ENCODE results near the gene SLC10A6.
"Not testable (repeated sequence)": the region's sequence is repeated elsewhere in the genome, so short reads cannot be mapped to it uniquely, and the experiment has no call there.

The SLC10A6 gene

GRCh38 chr4:86848732-86849619 lies at the start of gene SLC10A6:
Gene SLC10A6 (minus strand): TSS chr4:86849384. CDS start chr4:86849115, 269 bp downstream.
- DNase-seq: no peak

- DNase-seq: no peak
These were observed 49.4 kb upstream of the SLC10A6 start for GRCh38 chr4:86898562-86898961.

GRCh38 chr4:86896596-86896995 lies 47.4 kb upstream of the SLC10A6 start:
- DNase-seq: no peak

- peak; percentile 76 for DNase-seq
These were observed 46.7 kb upstream of the SLC10A6 start for GRCh38 chr4:86895692-86896488.

GRCh38 chr4:86894455-86894854 lies 45.3 kb upstream of the SLC10A6 start:
- DNase-seq: no peak

GRCh38 chr4:86893136-86893535 lies 44.0 kb upstream of the SLC10A6 start:
- no peak for DNase-seq

GRCh38 chr4:86892636-86892960 lies 43.4 kb upstream of the SLC10A6 start:
- DNase-seq: no peak

GRCh38 chr4:86891762-86892635 lies 42.8 kb upstream of the SLC10A6 start, which contains the start of gene C4orf36:
Gene C4orf36 (minus strand): TSS chr4:86892422. CDS start chr4:86891520, 902 bp downstream.
- DNase-seq: peak; percentile 59

- no peak for DNase-seq
These were observed 41.6 kb upstream of the SLC10A6 start for GRCh38 chr4:86890790-86891189.

GRCh38 chr4:86879641-86880040 lies 30.5 kb upstream of the SLC10A6 start:
- DNase-seq: no peak

GRCh38 chr4:86878640-86879039 lies 29.5 kb upstream of the SLC10A6 start:
- no peak for DNase-seq

- no peak for DNase-seq
These were observed 27.9 kb upstream of the SLC10A6 start for GRCh38 chr4:86876894-86877685.

- not testable (repeated sequence) for DNase-seq
These were observed 26.3 kb upstream of the SLC10A6 start for GRCh38 chr4:86875436-86875835.

- no peak for DNase-seq
These were observed 23.0 kb upstream of the SLC10A6 start for GRCh38 chr4:86872135-86872534.

- DNase-seq: no peak
These were observed 21.4 kb upstream of the SLC10A6 start for GRCh38 chr4:86870442-86871069.

- no peak for DNase-seq
These were observed 8.3 kb upstream of the SLC10A6 start for GRCh38 chr4:86857341-86858052.

- no peak for DNase-seq
These were observed 7.7 kb upstream of the SLC10A6 start for GRCh38 chr4:86856896-86857295.

GRCh38 chr4:86855572-86855971 lies 6.4 kb upstream of the SLC10A6 start:
- no peak for DNase-seq

- DNase-seq: no peak
These were observed 4.0 kb upstream of the SLC10A6 start for GRCh38 chr4:86853209-86853608.

- DNase-seq: no peak
These were observed 1.0 kb downstream of the SLC10A6 start for GRCh38 chr4:86848136-86848535.

GRCh38 chr4:86847571-86847970 lies 1.6 kb downstream of the SLC10A6 start:
- DNase-seq: no peak

All from activated CD4-positive, alpha-beta T cell treated with anti-CD3 and anti-CD28 coated beads, Interleukin-10, Interleukin-2, amounts not matched to agents 100 ng/mL and 50 ng/mL, durations not matched to agents 16 hours and 8 hours (primary cell).